HG03342 (cell line): Measurements from ENCODE around the gene UQCRC1.

Source experiments
- ATAC-seq: cut with Tn5 transposase; IDR thresholded peaks from one replicate; pipeline ENCODE4 v1.9.1; 2021; ENCODE audit warnings: mild to moderate bottlenecking, moderate library complexity; ENCODE audit not compliant: unreplicated experiment

UQCRC1 gene

DNA sequence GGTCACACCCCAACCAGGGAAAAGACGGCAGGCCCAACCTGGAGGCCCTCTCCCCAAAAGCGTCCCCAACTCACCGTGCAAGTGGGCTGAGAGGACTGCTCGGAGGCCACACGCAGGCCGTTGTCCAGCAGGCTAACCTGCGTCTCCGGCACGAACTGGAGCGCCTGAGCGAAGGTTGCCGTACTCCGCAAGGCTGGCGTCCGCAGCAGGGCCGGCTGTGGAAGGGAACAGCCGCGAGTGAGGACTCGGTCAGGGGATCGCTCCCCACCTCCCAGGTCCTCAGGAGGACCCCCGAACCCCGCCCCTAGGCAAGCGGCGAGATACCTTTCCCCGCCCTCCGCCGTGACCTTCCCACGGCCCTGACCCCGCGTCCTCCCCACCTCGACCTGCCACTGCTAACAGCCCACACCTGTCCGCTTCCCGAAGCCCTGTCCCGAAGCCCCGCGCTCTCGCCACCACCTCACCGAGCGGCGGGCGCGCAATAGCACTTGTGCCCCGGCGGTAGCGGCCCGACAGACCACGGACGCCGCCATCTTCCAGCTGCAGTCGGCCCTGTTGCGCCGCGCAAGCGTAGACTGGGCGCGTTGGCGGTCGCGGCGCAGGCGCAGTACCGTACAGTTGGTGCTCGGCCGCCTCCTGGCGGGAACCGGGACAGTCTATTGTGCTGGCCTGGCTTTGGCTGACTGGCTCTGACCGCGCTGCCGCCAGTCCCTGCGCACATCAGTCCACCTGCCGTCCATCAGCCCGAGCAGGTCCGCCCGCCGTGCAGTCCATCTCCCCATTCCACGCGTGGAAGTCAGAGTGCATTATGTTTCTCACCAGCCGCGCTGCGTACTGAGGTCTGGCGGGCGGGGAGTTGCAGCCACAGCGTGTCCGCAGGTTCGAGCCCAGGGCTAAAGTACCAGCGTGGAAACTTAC, at the start of gene UQCRC1:
UQCRC1 (minus strand) TSS at position 559 of the 918 bp plus-strand sequence; CDS start at position 533, 26 bp downstream.
- peak; percentile 95 for ATAC-seq

DNA sequence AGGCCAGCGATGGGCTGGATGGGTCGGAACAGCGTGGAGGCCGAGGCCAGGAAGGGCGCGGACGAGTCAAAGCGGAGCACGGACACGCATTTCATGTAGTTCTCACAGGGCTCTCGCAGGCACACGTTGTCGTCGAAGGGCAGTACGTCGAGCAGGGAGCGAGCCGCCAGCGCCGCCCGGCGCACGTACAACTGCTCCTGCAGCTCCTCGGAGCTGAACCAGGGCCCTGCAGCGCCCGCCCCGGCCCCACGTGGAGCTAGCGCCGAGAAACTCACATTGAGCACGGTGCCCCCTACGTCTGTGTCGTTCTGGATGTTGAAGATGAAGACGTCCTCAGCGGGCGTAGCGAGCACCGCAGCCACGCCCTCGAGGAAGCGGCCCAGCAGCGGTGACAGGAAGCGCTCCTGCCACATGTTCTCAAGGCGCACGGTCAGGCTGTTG, 47.4 kb upstream of the UQCRC1 start:
- ATAC-seq: no peak

DNA sequence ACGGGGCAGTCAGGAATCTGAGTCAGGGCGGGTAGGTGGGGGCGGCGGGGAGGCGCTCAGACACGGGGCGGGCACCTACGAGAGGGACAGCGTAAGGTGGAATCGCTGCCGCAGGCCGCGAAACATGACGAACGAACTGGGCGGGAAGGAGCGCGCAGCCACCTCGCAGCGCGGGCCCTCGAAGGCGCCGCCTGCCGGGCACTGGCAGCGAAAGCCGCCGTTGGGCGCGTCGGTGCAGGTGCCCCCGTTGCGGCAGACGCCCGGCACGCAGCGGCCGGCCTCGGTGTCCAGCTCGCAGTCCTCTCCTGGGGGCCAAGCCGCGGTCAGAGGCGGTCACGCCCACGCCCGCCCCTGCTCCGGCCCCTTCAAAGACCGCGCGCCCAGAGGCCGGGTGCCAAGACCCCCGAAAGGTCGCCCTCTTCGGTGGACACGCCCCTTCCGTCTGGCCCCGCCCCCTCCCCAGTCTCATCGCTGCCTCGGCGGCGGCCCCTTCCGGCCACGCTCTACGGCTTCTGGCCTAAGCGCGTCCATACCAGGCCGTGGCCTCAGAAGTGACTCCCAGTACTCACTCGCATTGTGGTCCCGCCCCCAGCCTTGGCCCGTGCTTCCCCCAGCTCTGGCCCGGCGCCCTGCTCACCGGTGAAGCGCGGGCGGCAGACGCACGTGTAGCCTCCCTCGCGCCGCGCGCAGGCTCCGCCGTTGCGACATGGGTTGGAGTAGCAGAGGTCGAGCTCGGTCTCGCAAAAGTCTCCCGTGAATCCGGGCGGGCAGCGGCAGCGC, 46.8 kb upstream of the UQCRC1 start:
- ATAC-seq: peak; percentile 57

DNA sequence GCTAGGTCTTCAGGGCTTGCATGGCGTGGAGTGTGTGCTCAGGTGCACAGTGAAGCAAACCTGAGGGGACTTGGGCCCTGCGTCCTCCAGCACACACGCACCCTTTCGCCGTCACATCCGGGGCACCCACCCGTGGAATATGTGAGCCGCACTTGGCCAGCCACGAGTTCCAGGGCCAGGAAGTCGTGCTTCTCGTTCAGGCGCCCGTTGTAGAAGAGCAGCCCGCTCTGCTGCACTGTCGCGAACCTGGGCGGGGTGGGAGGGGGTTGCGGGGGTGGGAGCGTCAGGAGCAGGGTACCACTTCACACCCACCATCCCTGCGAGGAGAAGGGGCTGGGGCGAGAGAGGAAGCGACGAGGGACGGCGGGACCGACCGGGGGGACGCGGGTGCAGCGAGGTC, 46.2 kb upstream of the UQCRC1 start:
- no peak for ATAC-seq

DNA sequence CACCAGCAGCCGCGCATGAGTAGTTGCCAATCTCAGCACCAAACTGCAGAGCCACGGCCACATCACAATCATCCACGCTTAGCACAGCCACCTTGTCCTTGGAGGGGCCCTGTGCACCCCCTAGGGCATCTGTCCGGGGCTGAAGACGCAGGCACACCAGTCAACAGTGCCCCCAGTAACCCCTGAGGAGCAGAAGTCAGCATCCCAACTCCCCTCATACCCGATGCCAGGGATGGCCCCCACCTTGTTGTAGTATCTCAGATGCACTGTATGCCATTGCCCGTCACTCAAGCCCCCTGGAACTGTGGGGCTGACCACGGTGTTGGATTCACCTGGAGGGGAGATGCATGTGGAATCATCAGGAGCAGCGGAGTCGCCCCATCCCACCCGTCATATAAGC, 45.6 kb upstream of the UQCRC1 start:
- ATAC-seq: no peak

DNA sequence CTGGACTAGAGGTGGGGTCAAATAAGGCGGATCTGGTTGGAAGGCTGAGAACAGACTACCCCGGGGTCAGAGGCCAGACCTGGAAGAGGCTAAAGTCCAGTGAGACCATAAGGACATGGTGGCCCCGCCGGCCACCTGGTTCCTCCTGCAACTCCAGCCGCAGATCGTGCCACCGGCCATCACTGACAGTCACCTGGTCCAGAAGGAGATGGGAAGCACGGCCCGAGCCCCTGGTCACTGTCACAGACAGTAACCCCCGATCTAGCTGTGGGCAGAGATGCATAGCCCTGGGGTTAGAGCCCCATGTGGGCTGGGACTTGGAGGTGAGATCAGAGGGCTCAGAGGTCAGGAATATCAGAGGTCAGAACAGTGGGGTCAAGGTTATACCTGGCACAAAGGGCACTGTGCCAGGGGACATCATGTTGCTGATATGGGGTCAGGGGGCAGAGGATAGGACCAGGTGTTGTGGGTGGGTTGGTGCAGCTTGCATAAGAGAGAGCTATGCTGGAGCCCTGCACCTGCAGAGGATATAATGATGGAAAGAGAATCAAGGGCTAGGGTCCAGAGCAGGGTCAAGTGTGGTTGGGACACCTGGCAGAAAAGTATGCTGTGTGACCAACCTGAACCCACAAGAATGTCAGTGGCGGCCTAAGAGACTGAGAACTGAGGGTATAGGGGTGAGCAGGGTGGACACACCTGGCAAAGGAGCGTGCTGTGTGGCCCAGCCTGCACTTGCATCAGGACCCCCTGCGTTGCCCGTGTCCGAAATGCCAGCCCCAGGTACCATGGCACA, 43.7 kb upstream of the UQCRC1 start:
- no peak for ATAC-seq

DNA sequence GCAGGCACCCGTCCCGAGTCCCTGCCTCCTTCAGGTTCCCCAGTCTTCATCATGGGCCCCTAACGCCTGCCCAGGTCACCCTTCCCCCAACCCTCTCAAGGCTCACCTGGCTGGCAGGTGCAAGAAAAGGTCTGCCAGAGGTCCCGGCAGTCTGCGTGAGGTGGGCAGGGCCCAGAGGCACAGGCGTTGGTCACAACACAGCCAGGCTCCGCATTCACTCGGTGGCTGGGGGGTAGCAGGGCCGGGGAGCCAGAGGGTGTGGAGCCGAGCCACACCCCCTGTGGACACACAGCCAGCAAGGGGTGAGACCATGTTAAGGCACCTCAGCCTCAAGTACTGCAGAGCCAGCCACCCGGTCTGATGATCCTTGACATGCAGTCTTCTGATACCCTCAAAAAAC, 42.3 kb upstream of the UQCRC1 start:
- no peak for ATAC-seq

DNA sequence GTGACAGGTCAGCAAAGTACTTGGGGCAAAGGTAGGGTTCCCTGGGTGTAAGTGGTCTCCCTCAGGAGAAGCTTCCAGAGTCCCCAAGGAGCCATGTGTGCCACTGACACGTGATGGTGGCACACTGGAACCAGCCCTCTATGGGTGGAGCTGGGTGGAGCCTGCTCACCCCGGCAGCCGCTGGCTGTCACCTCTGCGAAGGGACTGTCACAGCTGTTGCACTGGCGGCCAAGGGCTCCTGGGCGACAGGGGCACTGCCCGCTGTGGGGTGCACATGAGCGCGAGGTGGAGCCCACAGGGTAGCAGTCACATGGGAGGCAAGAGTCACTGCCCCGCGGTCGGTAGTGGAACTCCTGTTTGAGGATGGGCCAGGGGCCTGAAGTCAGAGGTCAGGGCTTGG, 41.3 kb upstream of the UQCRC1 start:
- ATAC-seq: no peak

DNA sequence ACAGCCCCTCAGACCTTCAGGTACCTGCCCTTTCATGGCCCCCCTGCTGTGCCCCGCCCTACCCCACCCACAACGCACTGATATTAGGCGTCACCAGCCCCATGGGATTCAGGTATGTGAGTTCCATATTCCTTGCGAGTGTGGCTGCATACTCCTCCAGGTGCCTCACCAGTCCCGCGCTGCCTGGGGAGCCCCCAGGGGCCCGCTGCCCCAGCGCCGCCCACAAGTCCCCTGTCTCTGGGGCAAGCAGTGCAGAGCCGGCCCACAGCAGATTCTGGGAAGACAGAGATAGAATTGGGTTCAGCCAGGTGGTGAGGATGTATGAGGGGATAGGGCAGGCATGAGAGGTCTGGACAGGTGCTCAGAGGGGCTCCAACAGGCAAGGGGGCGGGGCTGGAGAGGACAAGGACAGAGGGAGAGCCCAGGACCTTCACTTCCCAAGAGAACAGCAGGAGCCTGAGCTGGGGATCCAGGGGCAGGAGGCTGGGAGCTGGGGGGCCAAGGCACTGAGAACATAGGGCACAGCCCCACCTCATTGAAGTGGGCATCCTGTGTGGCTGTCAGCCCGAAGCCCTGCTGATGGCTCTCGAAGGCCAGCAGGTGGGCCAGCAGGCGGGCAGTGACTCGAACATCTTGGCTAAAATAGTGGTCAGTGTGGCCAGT, 38.9 kb upstream of the UQCRC1 start:
- no peak for ATAC-seq

DNA sequence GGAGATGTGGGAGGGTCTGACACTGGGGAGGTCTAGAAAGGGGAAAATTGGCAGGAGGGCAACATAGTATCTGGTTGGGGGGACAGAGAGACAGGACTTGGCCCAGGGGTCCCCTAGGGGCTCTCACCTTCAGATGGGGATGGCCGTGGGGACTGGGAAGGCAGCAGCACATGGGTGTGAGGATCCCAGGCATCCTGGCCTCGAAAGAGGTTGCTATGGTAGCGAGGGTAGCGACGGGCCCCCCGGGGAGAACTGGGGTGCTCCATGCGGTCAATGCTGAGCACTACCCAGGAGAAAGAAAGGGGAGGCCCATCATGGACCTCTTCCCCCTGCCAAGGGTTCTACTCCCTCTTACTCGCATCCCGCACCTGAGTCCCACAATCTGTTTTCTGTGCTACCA, 38.3 kb upstream of the UQCRC1 start:
- no peak for ATAC-seq

DNA sequence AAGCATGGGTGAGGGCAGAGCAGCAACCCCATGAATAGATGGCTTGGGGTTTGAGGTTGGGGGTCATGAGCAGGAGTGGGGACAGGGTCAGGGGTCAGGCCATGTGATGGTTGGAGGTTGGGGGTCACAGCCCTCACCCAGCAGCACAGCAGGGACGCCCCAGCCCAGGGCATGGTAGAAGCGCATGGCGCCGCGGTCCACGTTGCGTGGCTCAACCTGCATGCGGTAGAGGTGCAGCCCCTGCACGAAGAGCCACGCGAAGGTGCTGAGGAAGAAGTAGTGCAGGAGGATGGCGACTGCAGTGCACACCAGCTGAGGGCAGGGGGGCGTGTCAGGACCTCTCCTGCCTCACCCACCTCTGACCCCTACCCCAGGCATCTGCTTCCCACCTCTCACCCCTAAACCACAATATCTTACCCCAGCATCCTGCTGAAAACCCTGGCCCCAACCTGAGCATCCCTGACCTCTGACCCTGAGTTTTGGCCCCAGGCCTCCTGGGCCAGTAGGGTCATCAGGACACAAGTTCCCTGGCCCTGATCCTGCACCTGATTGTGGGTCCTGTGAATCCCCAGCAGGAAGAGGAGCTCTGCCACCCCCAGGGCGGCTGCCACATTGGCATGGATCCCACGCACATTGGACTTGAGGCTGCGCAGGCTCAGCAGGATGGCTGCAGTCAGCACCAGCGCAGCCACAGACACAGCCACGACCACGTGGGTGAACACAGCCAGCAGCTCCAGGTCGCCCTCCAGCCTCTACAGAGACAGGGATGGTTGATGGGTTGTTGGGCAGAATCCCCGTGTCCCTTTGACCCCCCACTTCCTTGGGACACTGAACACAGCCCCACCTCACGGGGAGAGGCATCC, 35.7 kb upstream of the UQCRC1 start:
- no peak for ATAC-seq

DNA sequence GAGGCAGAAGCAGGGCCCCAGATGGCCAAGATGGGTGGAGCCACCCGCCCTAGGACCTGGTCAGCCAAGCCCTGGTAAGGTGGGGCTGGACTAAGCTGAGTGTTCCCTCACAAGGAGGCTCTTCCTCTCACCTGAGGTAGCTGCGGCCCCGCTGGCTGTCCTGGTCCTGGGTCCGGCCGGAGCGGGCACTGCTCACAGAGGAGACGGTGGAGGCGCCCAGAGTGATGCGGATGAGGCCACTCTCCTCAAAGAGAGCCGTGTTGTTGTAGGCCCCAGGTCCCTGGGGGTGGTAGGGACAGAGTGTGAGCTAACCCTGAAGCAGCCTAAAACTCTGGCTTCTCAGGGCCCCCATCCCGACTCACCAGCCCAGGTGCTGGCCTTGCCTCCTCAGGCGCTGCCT, 33.2 kb upstream of the UQCRC1 start:
- ATAC-seq: no peak

DNA sequence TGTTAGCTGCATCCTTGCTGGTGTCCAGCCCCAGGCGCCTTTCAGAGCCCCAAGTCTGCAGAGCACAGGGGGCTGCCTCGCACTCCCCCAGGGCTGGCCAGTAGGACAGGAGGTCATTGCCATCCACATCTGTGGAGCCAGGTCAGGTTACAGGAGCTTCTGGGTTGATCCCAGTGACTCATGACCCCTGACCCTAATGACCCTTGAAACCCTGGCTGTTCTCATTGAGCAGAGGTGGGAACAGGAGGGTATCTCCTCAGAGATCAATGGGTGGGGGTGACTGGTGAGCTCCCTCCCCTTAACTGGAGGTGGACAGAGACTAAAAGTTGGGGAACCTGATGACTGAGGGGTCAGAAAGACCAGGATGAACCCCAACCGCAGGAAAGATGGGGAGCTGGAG, 31.9 kb upstream of the UQCRC1 start:
- no peak for ATAC-seq

DNA sequence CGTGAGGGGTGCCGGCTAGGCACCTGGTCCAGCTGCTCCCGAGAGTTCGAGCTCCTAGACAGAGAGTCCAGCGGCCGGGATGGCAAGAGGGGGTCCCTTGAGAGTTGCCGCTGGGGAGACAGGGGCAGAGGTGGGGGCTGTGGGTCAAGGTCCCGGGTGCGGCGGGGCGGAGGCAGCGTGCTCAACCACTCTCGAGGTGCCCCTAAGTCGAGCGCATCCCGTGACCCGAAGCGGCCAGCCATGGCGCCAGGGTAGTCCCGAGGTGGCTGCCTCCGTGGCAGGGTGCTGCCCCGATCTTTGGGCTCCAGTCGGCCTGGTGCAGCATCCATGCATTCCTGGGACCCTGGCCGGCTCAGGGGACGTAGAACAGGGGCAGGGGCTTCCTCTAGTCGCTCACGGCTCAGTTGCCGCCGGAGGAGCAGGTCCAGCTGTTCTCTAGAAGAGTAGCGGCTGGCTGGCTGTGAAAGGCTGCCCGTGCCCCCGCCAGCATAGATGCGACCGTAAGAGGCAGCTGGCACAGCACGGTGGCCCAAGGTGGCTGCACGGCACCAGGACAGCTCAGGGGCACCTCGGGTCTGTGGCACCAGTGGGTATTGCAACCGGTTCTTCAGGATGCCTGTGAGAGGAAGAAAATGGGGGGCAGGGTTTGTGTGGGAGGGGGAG, 30.6 kb upstream of the UQCRC1 start:
- no peak for ATAC-seq

DNA sequence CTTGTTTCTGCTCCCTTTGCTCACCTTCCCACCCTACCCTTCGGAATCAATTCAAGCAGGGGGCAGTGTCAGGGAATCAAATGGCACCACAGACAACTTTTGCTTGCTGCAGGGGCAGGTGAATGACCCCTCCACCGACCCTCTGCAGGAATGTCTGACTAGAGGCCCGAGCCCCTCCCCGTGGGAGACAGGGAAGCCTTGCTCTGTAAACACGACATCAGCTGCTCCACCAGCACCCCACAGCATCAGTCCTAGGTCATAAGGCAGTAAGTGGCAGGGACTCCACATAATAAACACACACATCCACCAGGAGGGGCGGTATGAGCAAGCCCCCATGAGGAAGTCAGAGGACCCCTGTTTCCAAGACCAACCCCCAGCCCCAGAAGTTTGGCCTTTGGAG, 27.9 kb upstream of the UQCRC1 start:
- ATAC-seq: no peak

DNA sequence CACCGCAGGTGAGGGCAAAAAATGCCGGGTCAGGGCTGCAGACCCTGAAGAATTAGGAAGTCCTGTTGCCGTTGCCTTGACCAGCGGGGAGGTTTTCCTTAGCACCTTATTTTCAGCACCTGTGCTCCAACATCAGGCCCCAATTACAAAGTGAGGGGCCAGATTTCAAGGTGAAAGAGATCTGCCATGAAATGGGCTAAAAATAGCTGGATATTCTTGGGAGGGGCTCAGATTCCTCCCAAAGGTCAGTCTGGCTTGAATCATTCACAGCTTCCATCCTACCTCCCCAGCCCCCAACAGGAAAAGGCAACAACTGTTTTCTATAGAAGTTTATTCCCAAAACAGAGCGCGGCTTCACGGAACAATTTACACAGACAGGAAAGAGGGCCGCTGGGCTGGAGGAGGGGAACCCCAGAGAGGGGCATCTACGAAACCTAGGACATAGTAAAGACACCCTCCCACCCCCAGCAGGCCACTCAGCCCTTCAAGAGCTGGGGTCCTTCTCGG, 26.8 kb upstream of the UQCRC1 start:
- ATAC-seq: no peak

DNA sequence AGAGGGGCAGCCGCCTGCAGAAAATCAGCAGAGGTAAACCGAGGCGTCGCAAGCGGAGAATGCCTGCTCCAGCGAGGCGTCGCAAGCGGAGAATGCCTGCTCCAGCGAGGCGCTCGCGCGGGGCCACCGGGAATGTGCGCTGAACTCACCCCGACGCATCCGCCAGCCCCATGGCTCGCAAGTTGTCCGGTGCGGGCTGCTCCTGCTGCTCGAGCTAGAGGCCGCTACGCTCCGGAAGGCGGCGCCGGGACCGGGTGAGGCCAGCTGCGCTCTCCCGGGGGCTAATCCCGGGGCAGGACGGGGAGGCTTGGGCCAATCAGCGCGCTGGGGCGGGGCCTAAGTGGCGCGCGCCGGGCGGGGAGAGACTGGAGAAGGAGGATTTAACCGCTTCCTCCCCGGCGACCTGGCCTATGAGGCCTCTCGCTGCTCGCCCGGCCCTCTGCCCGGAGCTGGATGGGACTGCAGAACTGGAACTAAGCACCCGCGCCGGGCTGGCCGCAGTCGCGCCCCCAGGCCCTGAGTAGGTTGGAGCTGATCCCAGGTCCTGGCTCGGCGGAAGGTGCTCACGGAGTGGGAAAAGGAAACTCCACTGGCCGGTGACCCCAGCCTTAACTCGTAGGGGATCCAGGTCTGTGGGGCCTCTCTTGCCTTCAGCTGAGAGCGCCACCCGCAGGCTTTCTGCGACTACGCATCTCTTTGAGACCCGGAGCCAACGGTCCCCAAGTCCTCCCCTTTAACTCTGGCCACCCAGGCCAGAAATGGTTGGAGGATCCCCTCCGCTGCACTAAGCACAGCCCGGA, 26.0 kb upstream of the UQCRC1 start, which contains the start of gene SLC26A6:
SLC26A6 (minus strand) TSS at position 240 of the 800 bp plus-strand sequence; CDS start at position 172, 68 bp downstream.
- ATAC-seq: peak; percentile 87

DNA sequence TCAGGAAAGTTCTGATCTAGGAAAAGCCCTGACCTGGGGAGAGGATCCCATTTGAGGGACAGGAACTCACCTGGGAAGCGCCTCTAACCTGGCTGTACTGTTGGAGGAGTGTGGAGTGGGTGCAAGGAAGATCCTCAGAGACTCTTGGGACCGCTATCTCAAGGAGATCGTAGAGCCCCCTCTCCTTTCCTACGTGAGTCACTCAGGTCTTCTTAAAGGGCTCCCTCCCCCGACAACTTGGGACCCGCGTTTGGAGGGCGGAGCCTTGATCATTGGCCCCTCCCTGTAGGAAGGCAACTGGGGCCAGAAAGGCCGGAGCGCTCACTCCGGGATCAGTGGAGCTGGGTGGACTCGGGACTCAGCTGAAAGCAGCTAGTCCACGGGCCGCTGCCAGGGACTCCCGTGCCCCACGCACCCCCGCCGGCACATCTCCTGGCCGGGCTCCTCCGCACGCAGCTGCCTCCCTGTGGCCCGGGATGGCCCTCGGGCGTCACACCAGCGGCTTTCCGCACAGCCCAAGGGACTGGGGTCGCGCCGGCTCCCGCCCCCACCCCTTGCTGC, 25.3 kb upstream of the UQCRC1 start:
- ATAC-seq: peak; percentile 32
